ENCODE measurements around the gene RNPEPL1.

The RNPEPL1 gene

DNA sequence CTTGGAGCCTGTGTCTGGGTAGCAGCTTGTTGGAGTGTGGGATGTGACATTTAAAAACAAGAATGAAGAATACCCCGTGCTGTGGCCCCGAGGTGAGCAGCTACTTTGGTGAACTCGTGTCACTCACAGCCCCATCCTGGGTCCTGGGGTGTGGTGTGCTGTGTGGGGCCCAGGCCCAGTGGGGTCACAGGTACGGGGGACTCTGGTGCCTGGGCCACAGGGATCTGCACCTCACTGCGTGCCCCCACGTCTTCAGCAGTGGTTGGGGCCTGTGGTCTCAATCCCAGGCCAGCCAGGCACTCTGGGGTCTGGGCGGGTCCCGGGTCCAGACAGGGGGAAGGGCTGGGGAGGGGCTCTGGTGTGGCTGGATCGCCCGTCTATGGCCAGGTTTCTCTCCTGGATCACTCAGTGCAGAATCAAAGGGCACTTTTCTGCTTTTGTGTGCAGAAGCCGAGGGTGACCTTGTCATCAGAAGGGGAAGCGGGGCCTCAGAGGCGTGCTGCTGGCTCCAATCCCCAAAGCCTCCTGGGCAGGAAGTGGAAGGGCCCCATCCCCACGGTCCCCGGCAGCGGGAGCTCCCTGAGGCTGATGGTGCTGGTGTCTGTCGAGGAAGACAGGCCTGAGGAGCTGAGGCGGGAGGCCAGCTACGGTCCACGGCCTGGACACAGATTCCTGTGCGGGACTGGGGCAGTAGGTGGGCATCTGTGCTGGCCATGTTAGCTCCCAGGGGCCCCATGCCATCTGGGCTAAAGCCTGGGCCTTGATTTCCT is 58.4 kb downstream of the RNPEPL1 start:
- FAIRE-seq = no peak
- TF ChIP-seq SPI1 (IDR thresholded peaks at IDR 0.05; ENCODE audit: low read depth, low read length) (peak; percentile 82), POLR2AphosphoS5 (IDR thresholded peaks at IDR 0.05; ENCODE audit: low read depth, low read length) (no peak)
- no peak for DNase-seq (ENCODE audit: insufficient read length, low spot score)

DNA sequence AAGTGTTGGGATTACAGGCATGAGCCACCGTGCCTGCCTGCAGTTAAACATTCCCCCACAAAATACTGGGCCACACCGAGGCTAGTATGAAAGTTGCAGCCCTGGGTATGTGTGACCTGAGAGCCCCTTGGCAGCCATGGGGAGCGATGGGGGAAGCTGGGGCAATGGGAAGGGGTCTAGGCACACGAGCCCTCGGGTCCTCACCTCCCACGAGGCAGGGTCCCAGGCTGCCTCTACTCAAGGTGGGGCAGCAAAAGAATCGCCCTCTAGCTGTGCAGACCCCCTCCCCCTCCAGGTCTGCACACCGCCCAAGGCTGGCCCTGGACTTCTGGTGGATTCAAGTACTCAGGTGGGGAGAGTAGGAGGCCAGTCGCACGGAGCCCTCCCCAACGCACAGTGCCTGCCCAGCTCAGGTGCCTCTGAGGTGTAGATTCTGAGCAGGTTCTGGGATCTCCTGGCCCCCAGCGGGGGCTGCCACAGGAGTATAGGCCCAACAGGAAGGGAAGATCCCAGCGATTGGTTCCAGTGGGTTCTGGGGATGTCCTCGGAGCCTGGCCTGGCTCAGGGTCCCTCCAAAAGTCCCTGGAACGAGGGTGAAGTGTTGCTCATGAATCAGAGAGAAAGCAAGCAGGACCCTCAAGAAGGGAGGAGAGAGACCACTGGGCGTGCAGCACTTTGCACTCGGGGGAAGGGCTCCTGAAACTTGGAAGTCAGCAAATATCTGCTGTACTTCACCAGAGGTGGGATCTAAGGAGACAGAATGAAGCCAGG is 59.6 kb downstream of the RNPEPL1 start:
- TF ChIP-seq POLR2A (IDR thresholded peaks at IDR 0.05; ENCODE audit: low read depth, low read length) (no peak), PAX5 (IDR thresholded peaks at IDR 0.05; ENCODE audit: insufficient read depth, low read length, severe bottlenecking) (no peak), TAF1 (IDR thresholded peaks at IDR 0.05; ENCODE audit: low read depth, low read length) (no peak), POU2F2 (IDR thresholded peaks at IDR 0.05; ENCODE audit: low read depth, low read length) (no peak), SPI1 (IDR thresholded peaks at IDR 0.05; ENCODE audit: low read depth, low read length) (no peak), POLR2AphosphoS5 (IDR thresholded peaks at IDR 0.05; ENCODE audit: low read depth, low read length) (no peak)
- DNase-seq (ENCODE audit: insufficient read length, low spot score) (no peak), FAIRE-seq (no peak)

DNA sequence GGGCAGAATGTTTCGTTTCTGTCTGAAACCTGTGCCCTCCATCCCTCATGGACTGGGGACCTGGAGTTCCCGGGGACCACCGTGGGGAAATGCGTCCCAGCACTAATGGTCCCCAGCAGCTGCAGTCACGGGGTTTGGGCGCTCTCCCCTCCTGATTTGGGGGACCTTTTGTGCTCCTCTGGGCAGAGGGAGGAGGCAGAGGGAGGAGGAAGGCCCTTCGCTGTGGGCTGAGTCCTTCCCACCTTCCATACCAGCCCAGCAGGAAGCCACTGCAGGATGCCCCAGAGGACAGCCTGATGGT is 60.2 kb downstream of the RNPEPL1 start:
- TF ChIP-seq POLR2AphosphoS5 (IDR thresholded peaks at IDR 0.05; ENCODE audit: low read depth, low read length) (no peak), POLR2A (IDR thresholded peaks at IDR 0.05; ENCODE audit: low read depth, low read length) (no peak)
- no peak for DNase-seq (ENCODE audit: insufficient read length, low spot score)
- FAIRE-seq = no peak

DNA sequence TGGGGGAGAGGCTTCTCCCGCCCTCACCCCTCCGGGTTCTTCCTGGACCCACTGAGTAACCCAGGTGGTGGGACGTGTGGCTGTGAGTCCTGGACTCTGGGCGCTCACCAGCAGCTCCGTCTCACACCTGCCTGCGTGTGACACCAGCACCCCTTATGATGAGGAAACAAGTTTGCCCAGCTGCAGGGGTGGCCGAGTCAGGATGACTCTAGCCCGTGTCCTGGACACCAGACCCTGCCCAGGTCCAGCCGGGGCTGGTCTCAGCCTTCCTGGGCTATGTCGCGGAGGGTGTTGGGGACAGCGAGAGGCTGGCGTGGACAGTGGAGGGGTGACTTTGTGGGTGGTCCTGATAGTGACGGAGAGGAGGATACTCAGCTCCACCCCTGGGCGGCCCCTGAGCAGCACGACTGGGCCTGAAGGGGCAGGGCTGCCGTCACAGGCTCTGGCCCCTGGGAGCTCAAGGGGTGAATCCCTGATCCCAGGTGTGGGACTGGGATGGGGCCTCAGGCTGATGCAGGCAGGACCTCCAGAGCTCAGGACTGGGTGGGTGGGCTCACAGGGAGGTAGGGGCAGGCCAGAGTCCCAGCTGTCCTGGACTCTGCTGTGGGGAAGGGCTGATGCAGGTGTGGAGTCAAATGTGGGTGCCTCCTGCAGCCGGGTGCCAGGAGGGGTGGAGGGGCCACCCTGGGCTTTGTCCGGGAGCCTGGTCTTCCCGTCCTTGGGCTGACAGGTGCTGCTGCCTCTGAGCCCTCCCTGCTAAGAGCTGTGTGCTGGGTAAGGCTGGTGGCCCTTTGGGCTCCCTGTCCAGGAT is 60.7 kb downstream of the RNPEPL1 start:
- FAIRE-seq = no peak
- TF ChIP-seq POU2F2 (IDR thresholded peaks at IDR 0.05; ENCODE audit: low read depth, low read length) (no peak), TAF1 (IDR thresholded peaks at IDR 0.05; ENCODE audit: low read depth, low read length) (no peak), SPI1 (IDR thresholded peaks at IDR 0.05; ENCODE audit: low read depth, low read length) (no peak), POLR2A (IDR thresholded peaks at IDR 0.05; ENCODE audit: low read depth, low read length) (no peak), POLR2AphosphoS5 (IDR thresholded peaks at IDR 0.05; ENCODE audit: low read depth, low read length) (no peak), PAX5 (IDR thresholded peaks at IDR 0.05; ENCODE audit: insufficient read depth, low read length, severe bottlenecking) (no peak)
- DNase-seq (ENCODE audit: insufficient read length, low spot score) = no peak

- no peak for FAIRE-seq
- no peak for DNase-seq (ENCODE audit: insufficient read length, low spot score)
- TF ChIP-seq PAX5 (IDR thresholded peaks at IDR 0.05; ENCODE audit: insufficient read depth, low read length, severe bottlenecking) (no peak), POU2F2 (IDR thresholded peaks at IDR 0.05; ENCODE audit: low read depth, low read length) (no peak), POLR2A (IDR thresholded peaks at IDR 0.05; ENCODE audit: low read depth, low read length) (no peak), SPI1 (IDR thresholded peaks at IDR 0.05; ENCODE audit: low read depth, low read length) (no peak), POLR2AphosphoS5 (IDR thresholded peaks at IDR 0.05; ENCODE audit: low read depth, low read length) (no peak), TAF1 (IDR thresholded peaks at IDR 0.05; ENCODE audit: low read depth, low read length) (no peak)
Measured at GRCh38 chr2:240629619-240629967, 61.3 kb downstream of the RNPEPL1 start.

GRCh38 chr2:240629968-240630770 is 61.9 kb downstream of the RNPEPL1 start:
- FAIRE-seq (no peak), DNase-seq (ENCODE audit: insufficient read length, low spot score) (no peak)
- no peak for TF ChIP-seq POU2F2 (IDR thresholded peaks at IDR 0.05; ENCODE audit: low read depth, low read length)
- no peak for TF ChIP-seq TAF1 (IDR thresholded peaks at IDR 0.05; ENCODE audit: low read depth, low read length)
- TF ChIP-seq PAX5 (IDR thresholded peaks at IDR 0.05; ENCODE audit: insufficient read depth, low read length, severe bottlenecking) = no peak
- TF ChIP-seq POLR2A (IDR thresholded peaks at IDR 0.05; ENCODE audit: low read depth, low read length) = no peak
- TF ChIP-seq SPI1 (IDR thresholded peaks at IDR 0.05; ENCODE audit: low read depth, low read length) = no peak
- TF ChIP-seq POLR2AphosphoS5 (IDR thresholded peaks at IDR 0.05; ENCODE audit: low read depth, low read length) = no peak
